ENCODE results near the gene IFNA4. TPM values are rescaled to one million over a fixed set of nuclear protein-coding genes. Genes with fewer than 3 reads are reported as not detected.
"Not testable (repeated sequence)": the region's sequence is repeated elsewhere in the genome, so short reads cannot be mapped to it uniquely, and the experiment has no call there.

IFNA4 gene
- total and polyA plus RNA-seq, 2 experiments from 2014 or later, result not detected

DNA sequence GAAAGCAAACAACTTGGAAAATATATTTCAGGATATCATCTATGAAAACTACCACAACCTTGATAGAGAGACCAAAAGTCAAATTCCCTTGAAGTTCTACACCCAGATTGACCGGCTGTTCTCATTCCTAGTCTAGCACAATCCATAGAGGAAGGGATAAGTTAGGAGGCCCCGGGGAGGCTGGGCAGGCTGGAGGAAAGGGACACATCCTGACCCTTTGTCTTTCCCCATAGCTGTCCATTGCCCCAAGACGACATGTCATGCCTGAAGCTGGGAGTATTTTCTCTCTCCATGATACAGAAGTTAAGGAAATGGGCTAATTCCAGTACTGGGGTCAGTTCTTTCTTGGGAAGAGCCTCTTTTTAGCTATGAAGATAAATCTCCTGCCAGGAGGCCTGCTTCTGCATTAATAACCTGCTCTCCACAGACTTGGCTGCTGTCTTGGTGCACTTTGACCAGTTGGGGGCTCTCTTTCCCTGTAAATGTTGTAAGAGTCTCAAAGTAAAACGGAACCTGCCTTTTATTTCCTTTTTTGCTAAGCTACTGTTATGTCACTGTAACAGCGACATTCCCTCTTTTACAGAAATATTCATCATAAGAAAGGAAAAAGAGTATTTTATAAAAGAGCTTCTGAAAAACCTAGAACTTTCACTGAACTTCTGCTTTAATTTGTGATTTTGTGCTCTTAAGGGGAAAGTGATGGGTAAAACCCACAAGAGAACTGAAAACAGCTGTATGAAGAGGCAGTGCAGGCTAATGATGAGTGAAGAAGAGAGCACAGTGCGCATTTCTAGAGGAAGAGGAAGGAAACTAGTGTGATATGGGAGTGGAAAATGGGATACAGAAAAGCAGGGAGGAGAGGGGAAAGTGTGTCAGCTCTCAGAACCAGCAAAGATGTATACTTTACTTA, 7.7 kb upstream of the IFNA4 start:
- H3K9me3 ChIP-seq (ENCODE audit: low read depth); H3K4me3 ChIP-seq; H3K36me3 ChIP-seq; H3K27ac ChIP-seq; H3K27me3 ChIP-seq; H3K4me1 ChIP-seq (ENCODE audit: low read depth): not testable (repeated sequence)
- TF ChIP-seq, protein P1, sequence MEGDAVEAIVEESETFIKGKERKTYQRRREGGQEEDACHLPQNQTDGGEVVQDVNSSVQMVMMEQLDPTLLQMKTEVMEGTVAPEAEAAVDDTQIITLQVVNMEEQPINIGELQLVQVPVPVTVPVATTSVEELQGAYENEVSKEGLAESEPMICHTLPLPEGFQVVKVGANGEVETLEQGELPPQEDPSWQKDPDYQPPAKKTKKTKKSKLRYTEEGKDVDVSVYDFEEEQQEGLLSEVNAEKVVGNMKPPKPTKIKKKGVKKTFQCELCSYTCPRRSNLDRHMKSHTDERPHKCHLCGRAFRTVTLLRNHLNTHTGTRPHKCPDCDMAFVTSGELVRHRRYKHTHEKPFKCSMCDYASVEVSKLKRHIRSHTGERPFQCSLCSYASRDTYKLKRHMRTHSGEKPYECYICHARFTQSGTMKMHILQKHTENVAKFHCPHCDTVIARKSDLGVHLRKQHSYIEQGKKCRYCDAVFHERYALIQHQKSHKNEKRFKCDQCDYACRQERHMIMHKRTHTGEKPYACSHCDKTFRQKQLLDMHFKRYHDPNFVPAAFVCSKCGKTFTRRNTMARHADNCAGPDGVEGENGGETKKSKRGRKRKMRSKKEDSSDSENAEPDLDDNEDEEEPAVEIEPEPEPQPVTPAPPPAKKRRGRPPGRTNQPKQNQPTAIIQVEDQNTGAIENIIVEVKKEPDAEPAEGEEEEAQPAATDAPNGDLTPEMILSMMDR (IDR thresholded peaks at IDR 0.05; ENCODE audit: low read depth, low read length), result peak; percentile 59
- DNase-seq (ENCODE audit: low read depth in 1 of 2, low spot score in 1 of 2), result peak; percentile 21 to 25

DNA sequence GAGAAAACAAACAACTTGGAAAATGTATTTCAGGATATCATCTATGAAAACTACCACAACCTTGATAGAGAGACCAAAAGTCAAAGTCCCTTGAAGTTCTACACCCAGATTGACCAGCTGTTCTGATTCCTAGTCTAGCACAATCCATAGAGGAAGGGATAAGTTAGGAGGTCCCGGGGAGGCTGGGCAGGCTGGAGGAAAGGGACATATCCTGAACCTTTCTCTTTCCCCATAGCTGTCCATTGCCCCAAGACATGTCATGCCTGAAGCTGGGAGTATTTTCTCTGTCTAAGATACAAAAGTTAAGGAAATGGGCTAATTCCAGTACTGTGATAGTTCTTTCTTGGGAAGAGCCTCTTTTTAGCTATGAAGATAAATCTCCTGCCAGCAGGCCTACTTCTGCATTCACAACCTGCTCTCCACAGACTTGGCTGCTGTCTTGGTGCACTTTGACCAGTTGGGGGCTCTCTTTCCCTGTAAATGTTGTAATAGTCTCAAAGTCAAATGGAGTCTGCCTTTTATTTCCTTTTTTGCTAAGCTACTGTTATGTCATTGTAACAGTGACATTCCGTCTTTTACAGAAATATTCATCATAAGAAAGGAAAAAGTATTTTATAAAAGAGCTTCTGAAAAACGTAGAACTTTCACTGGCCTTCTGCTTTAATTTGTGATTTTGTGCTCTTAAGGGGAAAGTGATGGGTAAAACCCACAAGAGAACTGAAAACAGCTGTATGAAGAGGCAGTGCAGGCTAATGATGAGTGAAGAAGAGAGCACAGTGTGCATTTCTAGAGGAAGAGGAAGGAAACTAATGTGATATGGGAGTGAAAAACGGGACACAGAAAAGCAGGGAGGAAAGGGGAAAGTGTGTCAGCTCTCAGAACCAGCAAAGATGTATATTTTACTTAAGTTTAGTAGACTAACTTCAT, 4.3 kb downstream of the IFNA4 start:
- not testable (repeated sequence) for H3K4me1 ChIP-seq (ENCODE audit: low read depth); H3K4me3 ChIP-seq; H3K27me3 ChIP-seq; H3K36me3 ChIP-seq; H3K9me3 ChIP-seq (ENCODE audit: low read depth); H3K27ac ChIP-seq
- DNase-seq (ENCODE audit: low read depth in 1 of 2, low spot score in 1 of 2), result peak; percentile 17 to 24
- TF ChIP-seq, protein P1 (IDR thresholded peaks at IDR 0.05; ENCODE audit: low read depth, low read length), result peak; percentile 59

GRCh38 chr9:21174671-21175070, 12.7 kb downstream of the IFNA4 start:
- no peaks in the 10 kb centered on the region for H3K4me1 ChIP-seq (ENCODE audit: low read depth)
- H3K36me3 ChIP-seq, result no peaks in the 10 kb centered on the region
- H3K27me3 ChIP-seq, result no peaks in the 10 kb centered on the region
- H3K9me3 ChIP-seq (ENCODE audit: low read depth), result no peaks in the 10 kb centered on the region
- DNase-seq (ENCODE audit: low read depth in 1 of 2, low spot score in 1 of 2), result no peak
- H3K4me3 ChIP-seq, result no peak overlapping the region
- TF ChIP-seq, protein P1 (IDR thresholded peaks at IDR 0.05; ENCODE audit: low read depth, low read length), result no peak
- no peak overlapping the region for H3K27ac ChIP-seq

DNA sequence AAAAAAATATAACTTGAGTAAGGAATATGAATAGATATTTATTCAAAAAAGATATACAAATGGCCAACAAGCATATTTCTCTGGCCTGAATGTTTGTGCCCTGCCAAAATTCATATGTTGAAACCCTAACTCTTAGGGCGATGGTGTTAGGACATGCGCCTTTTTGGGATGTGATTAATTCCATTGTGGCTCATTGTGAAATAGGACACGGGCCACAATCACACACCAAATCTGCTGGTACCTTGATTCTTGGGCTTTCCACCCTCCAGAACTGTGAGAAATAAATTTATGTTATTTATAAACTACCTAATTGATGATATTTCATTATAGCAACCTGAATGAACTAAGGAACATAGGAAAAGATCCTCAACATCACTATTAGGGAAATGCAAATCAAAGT, 15.2 kb downstream of the IFNA4 start:
- Histone ChIP-seq H3K4me1 (ENCODE audit: low read depth) (no peaks in the 10 kb centered on the region), H3K4me3 (no peak overlapping the region), H3K27ac (no peak overlapping the region), H3K36me3 (no peaks in the 10 kb centered on the region), H3K27me3 (no peaks in the 10 kb centered on the region), H3K9me3 (ENCODE audit: low read depth) (no peaks in the 10 kb centered on the region)
- TF ChIP-seq, protein P1 (IDR thresholded peaks at IDR 0.05; ENCODE audit: low read depth, low read length), result no peak
- DNase-seq (ENCODE audit: low read depth in 1 of 2, low spot score in 1 of 2), result no peak

GRCh38 chr9:21171351-21171750, 16.0 kb downstream of the IFNA4 start:
- Histone ChIP-seq H3K27me3 (no peaks in the 10 kb centered on the region), H3K9me3 (ENCODE audit: low read depth) (no peaks in the 10 kb centered on the region), H3K36me3 (no peaks in the 10 kb centered on the region), H3K27ac (no peak overlapping the region), H3K4me1 (ENCODE audit: low read depth) (no peaks in the 10 kb centered on the region), H3K4me3 (no peak overlapping the region)
- TF ChIP-seq, protein P1 (IDR thresholded peaks at IDR 0.05; ENCODE audit: low read depth, low read length), result no peak
- DNase-seq (ENCODE audit: low read depth in 1 of 2, low spot score in 1 of 2), result no peak

- not testable (repeated sequence) for H3K27ac ChIP-seq; DNase-seq (ENCODE audit: low read depth in 1 of 2, low spot score in 1 of 2); H3K4me1 ChIP-seq (ENCODE audit: low read depth); H3K27me3 ChIP-seq; H3K36me3 ChIP-seq; H3K4me3 ChIP-seq; H3K9me3 ChIP-seq (ENCODE audit: low read depth)
These were observed 20.8 kb downstream of the IFNA4 start, which contains the start of gene IFNA21 for GRCh38 chr9:21166560-21166959. TSS of gene IFNA21 (minus strand) at chr9:21166660. CDS start at chr9:21166612, 48 bp downstream.

All from cardiac muscle cell (in vitro differentiated cells and primary cell).